Astrocyte (in vitro differentiated cells and primary cell): Measurements from ENCODE around the gene UCP2.

Experiments
- CTCF ChIP-seq: IDR thresholded peaks from 2 replicates; pipeline ENCODE4 v1.5.1; 2011; ENCODE audit warnings: low read depth, mild to moderate bottlenecking, inconsistent platforms, low read length, moderate library complexity; ENCODE audit not compliant: insufficient read depth
- EZH2 ChIP-seq: IDR thresholded peaks from 2 replicates; pipeline ENCODE4 v1.6.1; 2012; ENCODE audit warnings: mild to moderate bottlenecking, low read length, inconsistent platforms; ENCODE audit not compliant: insufficient read depth

GRCh38 chr11:73972187-73972586 lies 10.5 kb downstream of the UCP2 start:
- TF ChIP-seq EZH2 (no peak), CTCF (no peak)
